Neural progenitor cell (in vitro differentiated cells): ENCODE results near the gene CHMP5. TPM values are rescaled to one million over a fixed set of nuclear protein-coding genes. Genes with fewer than 3 reads are reported as not detected.

Experiments used
- DNase-seq: peaks from one replicate; pipeline ENCODE4 v3.0.0-alpha.2; 2016; ENCODE audit warnings: low spot score
- H2AFZ ChIP-seq: fragments of 200-600 bp; sonication (generic); replicated peaks from 2 replicates; pipeline ENCODE4 v1.6.1; 2016; ENCODE audit warnings: antibody characterized with exemption
- H3F3A ChIP-seq: fragments of 200-600 bp; sonication (generic); 2 replicates; pipeline ENCODE4 v1.6.1; 2016; ENCODE audit warnings: antibody characterized with exemption, low read depth
- H3K27ac ChIP-seq: fragments of 200-600 bp; sonication (generic); 2 replicates; pipeline ENCODE4 v1.5.1; 2016; ENCODE audit warnings: mild to moderate bottlenecking
- H3K27me3 ChIP-seq: fragments of 200-600 bp; sonication (generic); 2 replicates; pipeline ENCODE4 v1.6.1; 2016; ENCODE audit warnings: mild to moderate bottlenecking, moderate library complexity
- H3K36me3 ChIP-seq: fragments of 200-600 bp; sonication (generic); 2 replicates; pipeline ENCODE4 v1.5.1; 2016
- H3K4me1 ChIP-seq: fragments of 200-600 bp; sonication (generic); 2 replicates; pipeline ENCODE4 v1.6.1; 2016; ENCODE audit warnings: mixed run types
- H3K4me2 ChIP-seq: fragments of 200-600 bp; sonication (generic); 2 replicates; pipeline ENCODE4 v1.6.1; 2016
- H3K4me3 ChIP-seq: fragments of 200-600 bp; sonication (generic); 2 replicates; pipeline ENCODE4 v1.5.1; 2016
- H3K79me2 ChIP-seq: fragments of 200-600 bp; sonication (generic); 2 replicates; pipeline ENCODE4 v1.6.1; 2016; ENCODE audit warnings: low read depth
- H3K9ac ChIP-seq: fragments of 200-600 bp; sonication (generic); 2 replicates; pipeline ENCODE4 v1.6.1; 2016
- H3K9me3 ChIP-seq: fragments of 200-600 bp; sonication (generic); 2 replicates; pipeline ENCODE4 v1.5.1; 2016; ENCODE audit warnings: low read depth
- H4K20me1 ChIP-seq: fragments of 200-600 bp; sonication (generic); 2 replicates; pipeline ENCODE4 v1.6.1; 2016; ENCODE audit warnings: low read depth
- H3K27ac Mint-ChIP-seq: 3 replicates; pipeline ENCODE4 v1.8.0; 2021; ENCODE audit warnings: mixed read lengths
- H3K27me3 Mint-ChIP-seq: 2 replicates; pipeline ENCODE4 v1.8.0; 2022; ENCODE audit warnings: low read depth, mild to moderate bottlenecking, inconsistent platforms, moderate library complexity, mixed read lengths; ENCODE audit not compliant: insufficient read depth
- H3K36me3 Mint-ChIP-seq: 3 replicates; pipeline ENCODE4 v1.8.0; 2021; ENCODE audit warnings: mixed read lengths
- H3K4me1 Mint-ChIP-seq: 3 replicates; pipeline ENCODE4 v1.8.0; 2021; ENCODE audit warnings: mixed read lengths
- H3K4me3 Mint-ChIP-seq: 3 replicates; pipeline ENCODE4 v1.8.0; 2021; ENCODE audit warnings: mild to moderate bottlenecking, moderate library complexity, mixed read lengths
- H3K9me3 Mint-ChIP-seq: 3 replicates; pipeline ENCODE4 v1.8.0; 2020; ENCODE audit warnings: mixed read lengths
- EZH2 ChIP-seq: fragments of 200-600 bp; sonication (generic); IDR thresholded peaks from 2 replicates; pipeline ENCODE4 v1.6.1; 2017; ENCODE audit warnings: antibody characterized with exemption, mild to moderate bottlenecking, moderate library complexity
- EZH2phosphoT487 ChIP-seq: fragments of 200-600 bp; sonication (generic); IDR thresholded peaks from 2 replicates; pipeline ENCODE4 v1.6.1; 2017; ENCODE audit warnings: antibody characterized with exemption
- total RNA-seq: library from RNA; depleted of rRNA; stranded (reverse); fragments of >200 nt; gene quantifications from 2 replicates; pipeline ENCODE4 v1.2.3, GENCODE V29; 2015; ENCODE audit warnings: low replicate concordance
- TF ChIP-seq, protein P1 (sequence below): fragments of 200-600 bp; sonication (generic); IDR thresholded peaks from 2 replicates; pipeline ENCODE4 v1.5.1; 2017; ENCODE audit warnings: antibody characterized with exemption, mild to moderate bottlenecking

CHMP5 gene
- total RNA-seq, 1 donor from 2014 or later = 135 TPM

DNA sequence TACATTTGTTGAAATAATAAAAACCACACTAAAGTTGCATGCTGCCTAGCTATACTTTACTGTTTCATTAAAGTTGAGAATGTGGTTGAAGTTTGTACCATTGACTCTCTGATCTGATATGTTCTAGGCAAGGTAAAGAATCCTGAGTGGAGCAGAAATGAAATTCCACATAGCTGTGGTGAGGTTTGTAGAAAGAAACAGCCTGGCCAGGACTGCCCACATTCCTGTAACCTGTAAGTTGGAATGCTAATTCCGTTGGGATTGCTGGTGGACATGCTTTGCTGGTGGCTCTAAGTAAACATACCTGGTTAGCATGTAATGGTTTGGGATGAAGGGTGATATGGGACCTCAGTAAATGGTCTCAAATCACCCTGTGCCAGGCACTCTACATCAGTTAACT, 42.2 kb downstream of the CHMP5 start:
- Mint-ChIP-seq H3K4me1 (no peaks in the 10 kb centered on the region), H3K27me3 (no peaks in the 10 kb centered on the region), H3K4me3 (no peak overlapping the region), H3K27ac (no peak overlapping the region), H3K36me3 (peaks cover 10% of the 10 kb centered on the region), H3K9me3 (no peaks in the 10 kb centered on the region)
- H3K9me3 ChIP-seq = no peaks in the 10 kb centered on the region
- no peak overlapping the region for H2AFZ ChIP-seq
- peaks cover 10% of the 10 kb centered on the region for H3K36me3 ChIP-seq
- no peak overlapping the region for H3K4me2 ChIP-seq
- no peaks in the 10 kb centered on the region for H3K4me1 ChIP-seq
- no peaks in the 10 kb centered on the region for H3K27me3 ChIP-seq
- H3K4me3 ChIP-seq = no peak overlapping the region
- no peaks in the 10 kb centered on the region for H3K79me2 ChIP-seq
- H4K20me1 ChIP-seq = no peaks in the 10 kb centered on the region
- H3K27ac ChIP-seq = no peak overlapping the region
- no peaks in the 10 kb centered on the region for H3F3A ChIP-seq
- H3K9ac ChIP-seq = no peak overlapping the region
- no peak for DNase-seq
- TF ChIP-seq EZH2phosphoT487 (no peak), EZH2 (no peak)
- TF ChIP-seq, protein P1, sequence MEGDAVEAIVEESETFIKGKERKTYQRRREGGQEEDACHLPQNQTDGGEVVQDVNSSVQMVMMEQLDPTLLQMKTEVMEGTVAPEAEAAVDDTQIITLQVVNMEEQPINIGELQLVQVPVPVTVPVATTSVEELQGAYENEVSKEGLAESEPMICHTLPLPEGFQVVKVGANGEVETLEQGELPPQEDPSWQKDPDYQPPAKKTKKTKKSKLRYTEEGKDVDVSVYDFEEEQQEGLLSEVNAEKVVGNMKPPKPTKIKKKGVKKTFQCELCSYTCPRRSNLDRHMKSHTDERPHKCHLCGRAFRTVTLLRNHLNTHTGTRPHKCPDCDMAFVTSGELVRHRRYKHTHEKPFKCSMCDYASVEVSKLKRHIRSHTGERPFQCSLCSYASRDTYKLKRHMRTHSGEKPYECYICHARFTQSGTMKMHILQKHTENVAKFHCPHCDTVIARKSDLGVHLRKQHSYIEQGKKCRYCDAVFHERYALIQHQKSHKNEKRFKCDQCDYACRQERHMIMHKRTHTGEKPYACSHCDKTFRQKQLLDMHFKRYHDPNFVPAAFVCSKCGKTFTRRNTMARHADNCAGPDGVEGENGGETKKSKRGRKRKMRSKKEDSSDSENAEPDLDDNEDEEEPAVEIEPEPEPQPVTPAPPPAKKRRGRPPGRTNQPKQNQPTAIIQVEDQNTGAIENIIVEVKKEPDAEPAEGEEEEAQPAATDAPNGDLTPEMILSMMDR = no peak

DNA sequence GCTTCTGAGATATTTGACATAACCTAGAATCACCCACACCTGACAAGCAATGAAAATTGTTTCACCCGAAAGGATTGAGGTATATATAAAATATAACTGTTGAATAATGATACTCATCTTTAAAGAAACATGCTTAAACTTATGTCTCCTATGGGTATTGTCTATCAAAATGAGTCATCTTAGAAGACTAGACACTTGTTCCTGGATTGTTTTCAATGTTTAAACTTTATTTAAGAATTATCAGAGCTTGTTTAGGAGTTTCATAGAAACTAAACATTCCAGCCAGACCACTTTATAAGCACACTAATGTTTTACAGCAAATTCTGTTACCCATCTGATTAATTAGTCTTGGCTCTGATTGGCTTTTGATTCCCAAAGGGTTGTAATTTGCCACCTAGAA, 45.1 kb downstream of the CHMP5 start:
- no peaks in the 10 kb centered on the region for H3K9me3 Mint-ChIP-seq
- no peak overlapping the region for H3K27ac Mint-ChIP-seq
- H3K4me3 Mint-ChIP-seq = no peak overlapping the region
- Histone ChIP-seq H3K4me1 (no peaks in the 10 kb centered on the region), H2AFZ (no peak overlapping the region), H3K9me3 (no peaks in the 10 kb centered on the region), H4K20me1 (no peaks in the 10 kb centered on the region), H3F3A (no peaks in the 10 kb centered on the region), H3K27me3 (no peaks in the 10 kb centered on the region), H3K79me2 (no peaks in the 10 kb centered on the region), H3K4me3 (no peak overlapping the region), H3K36me3 (peaks cover 10% of the 10 kb centered on the region), H3K4me2 (no peak overlapping the region), H3K9ac (no peak overlapping the region), H3K27ac (no peak overlapping the region)
- H3K27me3 Mint-ChIP-seq = no peaks in the 10 kb centered on the region
- TF ChIP-seq, protein P1 = no peak
- TF ChIP-seq EZH2phosphoT487 = no peak
- TF ChIP-seq EZH2 = no peak
- DNase-seq = no peak
- peaks cover 17% of the 10 kb centered on the region for H3K36me3 Mint-ChIP-seq
- H3K4me1 Mint-ChIP-seq = no peaks in the 10 kb centered on the region

DNA sequence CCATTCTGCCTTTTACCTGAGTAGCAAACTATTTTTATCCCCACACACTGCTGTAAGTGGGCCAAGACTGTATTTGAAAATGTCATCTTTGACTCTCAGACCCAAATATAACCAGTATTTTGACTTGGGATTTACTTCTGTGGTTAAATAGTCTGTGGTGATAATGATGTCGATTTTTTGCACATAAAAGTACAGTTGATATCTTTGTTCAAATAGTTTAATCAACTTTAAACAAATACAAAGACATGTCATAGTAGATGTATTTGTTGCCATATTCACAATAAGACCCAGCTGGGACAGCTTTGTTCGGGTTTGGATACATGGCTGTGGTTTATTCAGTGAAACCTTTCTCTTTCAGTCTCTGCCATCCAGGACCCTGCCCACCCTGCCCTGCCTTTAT, 45.9 kb downstream of the CHMP5 start:
- no peak overlapping the region for H3K27ac ChIP-seq
- DNase-seq = no peak
- Mint-ChIP-seq H3K27ac (no peak overlapping the region), H3K27me3 (no peaks in the 10 kb centered on the region), H3K9me3 (no peaks in the 10 kb centered on the region), H3K4me1 (no peaks in the 10 kb centered on the region), H3K36me3 (peaks cover 17% of the 10 kb centered on the region), H3K4me3 (no peak overlapping the region)
- H4K20me1 ChIP-seq = no peaks in the 10 kb centered on the region
- no peak overlapping the region for H3K4me3 ChIP-seq
- no peak overlapping the region for H2AFZ ChIP-seq
- TF ChIP-seq EZH2 = no peak
- TF ChIP-seq, protein P1 = no peak
- TF ChIP-seq EZH2phosphoT487 = no peak
- no peak overlapping the region for H3K9ac ChIP-seq
- no peak overlapping the region for H3K4me2 ChIP-seq
- no peaks in the 10 kb centered on the region for H3F3A ChIP-seq
- H3K4me1 ChIP-seq = no peaks in the 10 kb centered on the region
- no peaks in the 10 kb centered on the region for H3K9me3 ChIP-seq
- H3K27me3 ChIP-seq = no peaks in the 10 kb centered on the region
- no peaks in the 10 kb centered on the region for H3K79me2 ChIP-seq
- H3K36me3 ChIP-seq = peaks cover 10% of the 10 kb centered on the region

DNA sequence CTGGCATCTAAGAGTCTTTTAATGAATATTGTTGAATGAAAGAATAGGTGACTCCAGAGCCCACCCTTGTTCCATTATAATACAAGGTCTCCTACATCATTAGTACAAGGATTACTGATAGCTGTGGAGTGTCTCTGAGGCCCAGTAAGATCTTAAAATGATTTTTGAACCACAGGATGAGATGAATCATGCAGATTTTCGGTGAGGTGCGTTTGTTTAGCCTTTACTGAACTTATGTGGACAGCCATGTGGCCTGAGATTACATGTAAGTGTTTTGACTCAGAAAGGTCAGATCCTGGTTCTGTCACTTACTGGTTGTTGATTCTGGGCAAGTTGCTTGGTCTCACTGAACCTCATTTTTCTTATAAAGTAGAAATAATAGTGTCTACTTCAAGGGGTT, 47.1 kb downstream of the CHMP5 start:
- Histone ChIP-seq H3K9me3 (no peaks in the 10 kb centered on the region), H4K20me1 (no peaks in the 10 kb centered on the region), H3K36me3 (peaks cover 6% of the 10 kb centered on the region), H3K4me2 (no peak overlapping the region), H3K4me3 (no peak overlapping the region), H3K79me2 (no peaks in the 10 kb centered on the region), H3F3A (no peaks in the 10 kb centered on the region), H3K27ac (no peak overlapping the region), H3K27me3 (no peaks in the 10 kb centered on the region), H2AFZ (no peak overlapping the region), H3K4me1 (no peaks in the 10 kb centered on the region), H3K9ac (no peak overlapping the region)
- Mint-ChIP-seq H3K36me3 (peaks cover 19% of the 10 kb centered on the region), H3K4me3 (no peak overlapping the region), H3K27ac (no peak overlapping the region), H3K27me3 (no peaks in the 10 kb centered on the region), H3K9me3 (no peaks in the 10 kb centered on the region), H3K4me1 (no peaks in the 10 kb centered on the region)
- no peak for TF ChIP-seq EZH2
- TF ChIP-seq, protein P1 = no peak
- no peak for TF ChIP-seq EZH2phosphoT487
- no peak for DNase-seq
